Fibroblast of lung (primary cell): Measurements from ENCODE around the gene TMEM132D.

ENCODE experiments used
- CTCF ChIP-seq, 2 donors: IDR thresholded peaks in 1 of 2; conservative IDR thresholded peaks in 1 of 2; 1 replicate in 1 of 2; 2 replicates in 1 of 2; pipeline ENCODE4 v1.5.1; 2011 to 2012; ENCODE audit warnings: low read length in 2 of 2, control low read depth in 1 of 2, inconsistent platforms in 1 of 2, low read depth in 1 of 2, mild to moderate bottlenecking in 1 of 2
- EZH2 ChIP-seq: IDR thresholded peaks from 2 replicates; pipeline ENCODE4 v1.5.1; 2012; ENCODE audit warnings: low read length, control low read depth, mild to moderate bottlenecking; ENCODE audit errors: missing control alignments

GRCh38 chr12:129305851-129306250, 598.0 kb downstream of the TMEM132D start:
- no peak for TF ChIP-seq CTCF (conservative IDR thresholded peaks at IDR 0.05 in 1 of 2, IDR thresholded peaks at IDR 0.05 in 1 of 2; ENCODE audit: low read depth in 1 of 2, low read length in 2 of 2)
- TF ChIP-seq EZH2, result no peak
